Measurements from ENCODE around the gene CRYBA4. TPM values are rescaled to one million over a fixed set of nuclear protein-coding genes. Genes with fewer than 3 reads are reported as not detected.

CRYBA4 gene
- total and polyA plus RNA-seq, 3 experiments from 2014 or later: not detected

GRCh38 chr22:26634189-26634588 lies 12.4 kb downstream of the CRYBA4 start:
- peaks cover 10 to 25% (median 14%) of the 10 kb centered on the region in 3 donors for H3K4me1 Mint-ChIP-seq
- H3K9me3 Mint-ChIP-seq: peaks cover 0 to 4% (median 0%) of the 10 kb centered on the region in 5 donors
- no peak overlapping the region for H3K27ac Mint-ChIP-seq
- Histone ChIP-seq H3K27me3 (ENCODE audit: insufficient read depth, low read length, poor library complexity, severe bottlenecking) (no peaks in the 10 kb centered on the region), H3K9me3 (ENCODE audit: low read length) (no peaks in the 10 kb centered on the region), H3K4me1 (ENCODE audit: insufficient read depth, low read length) (no peaks in the 10 kb centered on the region), H3K4me3 (ENCODE audit: low read length) (no peak overlapping the region), H3K36me3 (ENCODE audit: insufficient read depth, low read length) (no peaks in the 10 kb centered on the region), H3K27ac (ENCODE audit: low read depth, low read length) (no peak overlapping the region)
- H3K36me3 Mint-ChIP-seq: peaks cover 0 to 3% (median 0%) of the 10 kb centered on the region in 3 donors
- no peaks in the 10 kb centered on the region for H3K27me3 Mint-ChIP-seq
- ChIA-PET CTCF (interaction anchor here (1.2 kb wide), 1 partner anchor 40 kb away, joined by 4 read pairs; no protein-coding TSS in a partner anchor), POLR2A (no interaction called here)
- no peak for DNase-seq
- H3K4me3 Mint-ChIP-seq: no peak overlapping the region

- H3K36me3 ChIP-seq (ENCODE audit: insufficient read depth, low read length): no peaks in the 10 kb centered on the region
- no peaks in the 10 kb centered on the region for H3K27me3 ChIP-seq (ENCODE audit: insufficient read depth, low read length, poor library complexity, severe bottlenecking)
- Mint-ChIP-seq H3K9me3 (peaks cover 0 to 4% (median 0%) of the 10 kb centered on the region in 5 donors), H3K36me3 (peaks cover 0 to 3% (median 0%) of the 10 kb centered on the region in 3 donors), H3K4me3 (no peak overlapping the region), H3K27me3 (no peaks in the 10 kb centered on the region), H3K4me1 (peaks cover 13 to 30% (median 14%) of the 10 kb centered on the region in 3 donors), H3K27ac (peak overlapping the region in 1 of 8 donors; percentile 38)
- H3K4me1 ChIP-seq (ENCODE audit: insufficient read depth, low read length): no peaks in the 10 kb centered on the region
- H3K27ac ChIP-seq (ENCODE audit: low read depth, low read length): no peak overlapping the region
- no peak for DNase-seq
- POLR2A ChIA-PET: no interaction called here
- H3K4me3 ChIP-seq (ENCODE audit: low read length): no peak overlapping the region
- H3K9me3 ChIP-seq (ENCODE audit: low read length): no peaks in the 10 kb centered on the region
- CTCF ChIA-PET: no interaction called here
Observed at GRCh38 chr22:26635117-26635516, 13.4 kb downstream of the CRYBA4 start.

GRCh38 chr22:26636296-26636695 lies 14.5 kb downstream of the CRYBA4 start:
- H3K27ac ChIP-seq (ENCODE audit: low read depth, low read length): no peak overlapping the region
- POLR2A ChIA-PET: no interaction called here
- H3K9me3 ChIP-seq (ENCODE audit: low read length): no peaks in the 10 kb centered on the region
- no peaks in the 10 kb centered on the region for H3K36me3 ChIP-seq (ENCODE audit: insufficient read depth, low read length)
- peaks cover 0 to 3% (median 0%) of the 10 kb centered on the region in 3 donors for H3K36me3 Mint-ChIP-seq
- H3K9me3 Mint-ChIP-seq: no peaks in the 10 kb centered on the region
- no peaks in the 10 kb centered on the region for H3K27me3 Mint-ChIP-seq
- peak overlapping the region in 2 of 8 donors; percentile 30 to 65 for H3K27ac Mint-ChIP-seq
- no peaks in the 10 kb centered on the region for H3K27me3 ChIP-seq (ENCODE audit: insufficient read depth, low read length, poor library complexity, severe bottlenecking)
- CTCF ChIA-PET: no interaction called here
- H3K4me1 Mint-ChIP-seq: peaks cover 21 to 41% (median 24%) of the 10 kb centered on the region in 3 donors
- H3K4me3 Mint-ChIP-seq: no peak overlapping the region
- peaks cover 11% of the 10 kb centered on the region for H3K4me1 ChIP-seq (ENCODE audit: insufficient read depth, low read length)
- no peak overlapping the region for H3K4me3 ChIP-seq (ENCODE audit: low read length)
- no peak for DNase-seq

GRCh38 chr22:26642465-26643417 lies 21.0 kb downstream of the CRYBA4 start:
- POLR2A ChIA-PET: interaction anchor here (0.6 to 1.5 kb wide), 9 partner anchors 16 to 158 kb away, joined by 3 to 9 read pairs (median 4); no protein-coding TSS in a partner anchor
- peak; percentile 56 to 88 (median 60) for DNase-seq
- peak overlapping the region; percentile 74 for H3K27ac ChIP-seq (ENCODE audit: low read depth, low read length)
- H3K4me3 ChIP-seq (ENCODE audit: low read length): peak overlapping the region; percentile 33
- H3K9me3 Mint-ChIP-seq: no peaks in the 10 kb centered on the region
- H3K4me1 Mint-ChIP-seq: peaks cover 72 to 85% (median 74%) of the 10 kb centered on the region in 3 donors
- CTCF ChIA-PET: interaction anchor here (0.7 to 1.7 kb wide), 11 partner anchors 14 to 134 kb away, joined by 3 to 6 read pairs (median 3); partner anchors contain the start of gene MIAT
- no peaks in the 10 kb centered on the region for H3K27me3 ChIP-seq (ENCODE audit: insufficient read depth, low read length, poor library complexity, severe bottlenecking)
- H3K4me1 ChIP-seq (ENCODE audit: insufficient read depth, low read length): peaks cover 63% of the 10 kb centered on the region
- H3K36me3 Mint-ChIP-seq: no peaks in the 10 kb centered on the region
- H3K27ac Mint-ChIP-seq: peak overlapping the region; percentile 93 to 99 (median 96)
- peak overlapping the region; percentile 75 to 83 (median 78) for H3K4me3 Mint-ChIP-seq
- no peaks in the 10 kb centered on the region for H3K36me3 ChIP-seq (ENCODE audit: insufficient read depth, low read length)
- H3K9me3 ChIP-seq (ENCODE audit: low read length): no peaks in the 10 kb centered on the region
- H3K27me3 Mint-ChIP-seq: peaks cover 0 to 1% of the 10 kb centered on the region in 2 donors

GRCh38 chr22:26643418-26644100 lies 21.8 kb downstream of the CRYBA4 start:
- Mint-ChIP-seq H3K27ac (peak overlapping the region; percentile 93 to 99 (median 96)), H3K4me1 (peaks cover 80 to 90% (median 83%) of the 10 kb centered on the region in 3 donors), H3K36me3 (no peaks in the 10 kb centered on the region), H3K9me3 (no peaks in the 10 kb centered on the region), H3K4me3 (peak overlapping the region; percentile 75 to 83 (median 78)), H3K27me3 (peaks cover 0 to 1% of the 10 kb centered on the region in 2 donors)
- Histone ChIP-seq H3K4me1 (ENCODE audit: insufficient read depth, low read length) (peaks cover 71% of the 10 kb centered on the region), H3K27ac (ENCODE audit: low read depth, low read length) (peak overlapping the region; percentile 74), H3K36me3 (ENCODE audit: insufficient read depth, low read length) (no peaks in the 10 kb centered on the region), H3K27me3 (ENCODE audit: insufficient read depth, low read length, poor library complexity, severe bottlenecking) (no peaks in the 10 kb centered on the region), H3K9me3 (ENCODE audit: low read length) (no peaks in the 10 kb centered on the region), H3K4me3 (ENCODE audit: low read length) (no peak overlapping the region)
- peak in 3 of 5 donors; percentile 21 to 64 (median 48) for DNase-seq
- POLR2A ChIA-PET: interaction anchor here (0.6 to 1.0 kb wide), 8 partner anchors 16 to 162 kb away, joined by 3 to 8 read pairs (median 4); no protein-coding TSS in a partner anchor
- CTCF ChIA-PET: interaction anchor here (0.7 to 1.7 kb wide), 8 partner anchors 14 to 135 kb away, joined by 3 to 6 read pairs (median 3); partner anchors contain the start of gene MIAT

- Mint-ChIP-seq H3K4me3 (peak overlapping the region in 1 of 7 donors; percentile 13), H3K4me1 (peaks cover 79 to 96% (median 93%) of the 10 kb centered on the region in 3 donors), H3K27ac (peak overlapping the region in 2 of 8 donors; percentile 33 to 67), H3K36me3 (no peaks in the 10 kb centered on the region), H3K27me3 (peaks cover 0 to 1% of the 10 kb centered on the region in 2 donors), H3K9me3 (no peaks in the 10 kb centered on the region)
- Histone ChIP-seq H3K27ac (ENCODE audit: low read depth, low read length) (no peak overlapping the region), H3K4me3 (ENCODE audit: low read length) (no peak overlapping the region), H3K4me1 (ENCODE audit: insufficient read depth, low read length) (peaks cover 70% of the 10 kb centered on the region), H3K27me3 (ENCODE audit: insufficient read depth, low read length, poor library complexity, severe bottlenecking) (no peaks in the 10 kb centered on the region), H3K9me3 (ENCODE audit: low read length) (no peaks in the 10 kb centered on the region), H3K36me3 (ENCODE audit: insufficient read depth, low read length) (no peaks in the 10 kb centered on the region)
- CTCF ChIA-PET: interaction anchor here (0.9 kb wide), 1 partner anchor 63 kb away, joined by 4 read pairs; no protein-coding TSS in a partner anchor
- DNase-seq: no peak
- POLR2A ChIA-PET: no interaction called here
Observed at GRCh38 chr22:26646158-26646557, 24.4 kb downstream of the CRYBA4 start.

- Histone ChIP-seq H3K9me3 (ENCODE audit: low read length) (no peaks in the 10 kb centered on the region), H3K4me3 (ENCODE audit: low read length) (no peak overlapping the region), H3K4me1 (ENCODE audit: insufficient read depth, low read length) (peaks cover 51% of the 10 kb centered on the region), H3K36me3 (ENCODE audit: insufficient read depth, low read length) (no peaks in the 10 kb centered on the region), H3K27me3 (ENCODE audit: insufficient read depth, low read length, poor library complexity, severe bottlenecking) (no peaks in the 10 kb centered on the region), H3K27ac (ENCODE audit: low read depth, low read length) (no peak overlapping the region)
- Mint-ChIP-seq H3K36me3 (no peaks in the 10 kb centered on the region), H3K9me3 (no peaks in the 10 kb centered on the region), H3K27me3 (no peaks in the 10 kb centered on the region), H3K4me3 (peak overlapping the region; percentile 24 to 90 (median 57)), H3K27ac (peak overlapping the region; percentile 54 to 93 (median 80)), H3K4me1 (peaks cover 61 to 79% (median 74%) of the 10 kb centered on the region in 3 donors)
- ChIA-PET POLR2A (no interaction called here), CTCF (interaction anchor here (1.0 to 1.7 kb wide), 2 partner anchors 18 to 57 kb away, joined by 4 to 5 read pairs; no protein-coding TSS in a partner anchor)
- DNase-seq: peak; percentile 20 to 68 (median 44)
Observed at GRCh38 chr22:26648011-26648497, 26.3 kb downstream of the CRYBA4 start.

Measured in CD8-positive, alpha-beta memory T cell (primary cell).